T-helper 2 cell treated with Interferon-gamma antibody and Interleukin-4, amounts not matched to agents 100 ng/mL and 5 ng/mL, for 36 hours (primary cell): ENCODE data around the gene MAP3K2. TPM values are rescaled to one million over a fixed set of nuclear protein-coding genes. Genes with fewer than 3 reads are reported as not detected.
"Not testable (repeated sequence)": the region's sequence is repeated elsewhere in the genome, so short reads cannot be mapped to it uniquely, and the experiment has no call there.

Source experiments
- intact Hi-C: fragments of 100-400 bp; cut with micrococcal nuclease; formaldehyde crosslinking; loops from one replicate; pipeline ENCODE4 v1.15.1; 2023
- total RNA-seq: library from RNA; stranded (reverse); gene quantifications from 2 replicates; pipeline ENCODE4 v1.2.3, GENCODE V29; 2022

The MAP3K2 gene
- total RNA-seq, 1 donor from 2014 or later, result 52.8 TPM

- intact Hi-C loops, result no loop called here
These were observed 31.2 kb downstream of the MAP3K2 start for GRCh38 chr2:127356531-127356930.

- intact Hi-C loops, result loop anchor here (1.0 kb wide), 2 partner anchors 61 to 124 kb away; no protein-coding TSS in a partner anchor
These were observed 32.3 kb downstream of the MAP3K2 start for GRCh38 chr2:127355407-127356008.

DNA sequence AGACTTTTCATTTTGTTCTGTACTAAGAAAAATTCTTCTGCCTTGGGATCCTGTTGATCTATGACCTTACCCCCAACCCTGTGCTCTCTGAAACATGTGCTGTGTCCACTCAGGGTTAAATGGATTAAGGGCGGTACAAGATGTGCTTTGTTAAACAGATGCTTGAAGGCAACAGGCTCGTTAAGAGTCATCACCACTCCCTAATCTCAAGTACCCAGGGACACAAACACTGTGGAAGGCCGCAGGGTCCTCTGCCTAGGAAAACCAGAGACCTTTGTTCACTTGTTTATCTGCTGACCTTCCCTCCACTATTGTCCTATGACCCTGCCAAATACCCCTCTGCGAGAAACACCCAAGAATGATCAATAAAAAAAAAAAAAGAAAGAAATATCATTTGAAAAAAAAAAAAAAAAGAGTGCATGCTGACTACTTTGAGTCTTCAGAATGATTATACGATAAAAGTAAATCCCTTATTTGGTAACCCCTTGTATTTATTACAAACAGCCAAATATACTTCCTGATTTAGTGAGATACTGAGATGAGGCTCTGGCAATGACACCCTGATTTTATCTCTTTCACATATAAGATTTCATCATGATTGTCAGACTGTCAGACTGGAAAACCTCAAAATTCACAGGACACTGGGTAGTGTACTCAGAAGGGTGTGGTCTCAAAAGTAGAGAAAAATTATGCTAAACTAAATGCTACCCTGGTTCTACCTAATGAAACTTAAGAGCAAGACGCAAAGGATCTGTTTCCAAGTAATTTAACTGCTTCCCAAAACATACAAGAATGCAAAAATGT lies 33.7 kb downstream of the MAP3K2 start:
- intact Hi-C loops, result not testable (repeated sequence)

- intact Hi-C loops, result not testable (repeated sequence)
These were observed 34.6 kb downstream of the MAP3K2 start for GRCh38 chr2:127353223-127353622.

DNA sequence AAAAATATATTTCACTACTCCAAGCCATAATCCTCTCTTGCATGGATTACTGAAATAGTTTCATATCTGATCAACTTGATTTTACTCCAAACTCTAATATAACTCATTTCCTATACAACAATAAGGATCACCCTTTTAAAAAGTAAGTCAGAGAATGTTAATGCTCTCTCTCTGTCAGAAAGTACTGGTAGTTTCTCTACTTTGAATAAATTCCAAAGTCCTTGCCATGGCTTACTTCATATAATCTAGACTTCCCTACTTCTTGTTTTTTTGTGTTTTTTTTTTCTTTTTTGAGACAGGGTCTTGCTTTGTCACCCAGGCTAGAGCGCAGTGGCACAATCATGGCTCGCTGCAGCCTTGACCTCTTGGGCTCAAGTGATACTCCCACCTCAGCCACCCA lies 36.2 kb downstream of the MAP3K2 start:
- intact Hi-C loops, result no loop called here

- intact Hi-C loops, result no loop called here
These were observed 39.3 kb downstream of the MAP3K2 start for GRCh38 chr2:127348426-127349000.

GRCh38 chr2:127347734-127348392 lies 39.9 kb downstream of the MAP3K2 start:
- intact Hi-C loops, result no loop called here

GRCh38 chr2:127347015-127347414 lies 40.8 kb downstream of the MAP3K2 start:
- intact Hi-C loops, result no loop called here

DNA sequence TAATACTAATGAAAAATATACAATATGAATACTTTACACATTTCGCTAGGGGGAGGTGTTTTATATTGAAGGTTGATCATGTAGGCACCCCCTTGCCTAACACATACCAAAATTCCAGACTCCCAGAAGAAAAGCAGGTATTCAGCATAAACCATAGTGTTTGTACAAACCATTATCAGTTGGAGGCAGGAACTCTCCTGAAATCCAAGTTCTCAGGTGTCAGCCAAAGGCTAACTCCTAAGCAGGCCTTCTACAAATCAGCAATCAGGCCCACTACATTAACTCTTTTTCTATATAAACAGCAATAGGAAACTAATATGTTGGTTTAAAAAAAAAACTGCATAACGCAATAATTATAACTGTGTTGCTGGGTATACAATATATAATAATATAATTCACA lies 44.5 kb downstream of the MAP3K2 start:
- intact Hi-C loops, result no loop called here

GRCh38 chr2:127342101-127342500 lies 45.7 kb downstream of the MAP3K2 start:
- intact Hi-C loops, result no loop called here

DNA sequence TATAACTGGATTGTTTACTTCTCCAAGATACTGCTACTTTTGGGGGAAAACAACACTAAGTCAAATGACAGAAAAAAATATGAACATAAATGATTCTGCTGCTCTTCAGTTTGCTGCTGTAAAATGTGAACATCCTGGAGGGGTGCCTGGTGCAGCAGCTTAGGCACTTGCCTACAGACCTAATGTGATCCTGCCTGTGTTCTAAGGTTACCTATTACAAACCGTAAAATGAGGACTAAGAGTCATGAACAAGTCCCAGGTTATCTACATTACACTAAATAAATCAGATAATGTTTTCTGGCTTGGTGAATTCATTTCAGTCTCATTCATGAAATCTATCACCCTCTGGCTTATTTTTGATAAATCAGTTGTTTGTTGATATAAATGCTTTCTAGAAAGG lies 55.4 kb downstream of the MAP3K2 start:
- intact Hi-C loops, result no loop called here

GRCh38 chr2:127330753-127331152 lies 57.0 kb downstream of the MAP3K2 start:
- intact Hi-C loops, result no loop called here

GRCh38 chr2:127326289-127326945 lies 61.4 kb downstream of the MAP3K2 start:
- intact Hi-C loops, result loop anchor here (10.0 kb wide), 1 partner anchor 88 kb away; the partner anchor contains the start of gene PROC

DNA sequence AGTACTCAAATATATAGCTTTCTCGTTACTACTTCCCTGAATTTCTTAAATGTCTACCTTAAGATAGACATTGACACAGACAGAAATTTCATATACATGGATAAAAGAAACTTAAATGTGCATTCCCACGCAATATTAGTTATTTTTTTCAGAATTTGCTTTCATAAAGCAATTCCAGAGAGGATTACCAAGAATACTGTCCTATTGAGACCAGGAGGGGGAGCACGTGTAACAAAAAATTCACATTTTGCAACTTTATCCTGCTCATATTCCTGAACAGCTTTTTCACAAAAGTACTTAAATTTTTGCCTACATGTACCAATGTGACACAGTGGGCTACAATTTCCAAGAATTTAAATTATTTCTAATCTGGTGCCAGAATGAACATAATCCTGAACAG lies 63.1 kb downstream of the MAP3K2 start:
- intact Hi-C loops, result loop anchor here (5.0 to 10.0 kb wide), 2 partner anchors 90 to 153 kb away; partner anchors contain the start of gene PROC

- intact Hi-C loops, result loop anchor here (5.0 to 10.0 kb wide), 2 partner anchors 93 to 156 kb away; partner anchors contain the start of gene PROC
These were observed 66.5 kb downstream of the MAP3K2 start for GRCh38 chr2:127321303-127321702.

DNA sequence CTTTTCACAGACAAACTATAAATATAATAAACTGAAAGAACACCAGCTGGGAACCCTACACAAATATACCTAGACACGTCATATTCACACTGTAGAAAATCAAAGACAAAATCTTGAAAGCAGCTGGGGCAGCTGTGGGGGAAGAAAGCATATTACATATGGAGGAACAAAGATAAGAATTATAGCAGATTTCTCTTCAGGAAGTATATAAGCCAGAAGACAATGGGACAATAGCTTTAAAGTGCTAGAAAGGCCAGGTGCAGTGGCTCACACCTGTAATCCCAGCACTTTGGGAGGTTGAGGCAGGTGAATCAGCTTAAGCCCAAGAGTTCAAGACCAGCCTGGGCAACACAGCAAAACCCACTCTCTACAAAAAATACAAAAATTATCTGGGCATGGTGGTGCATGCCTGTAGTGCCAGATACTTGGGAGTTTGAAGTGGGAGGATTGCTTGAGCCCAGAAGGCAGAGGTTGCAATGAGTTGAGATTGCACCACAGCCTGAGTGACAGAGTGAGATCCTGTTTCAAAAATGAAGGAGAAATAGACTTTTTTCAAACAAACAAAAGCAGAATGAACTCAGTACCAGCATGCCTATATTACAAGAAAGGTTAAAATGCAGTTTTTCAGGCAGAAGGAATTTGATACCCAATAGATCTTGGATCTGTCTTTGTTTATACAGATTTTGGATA lies 67.0 kb downstream of the MAP3K2 start:
- intact Hi-C loops, result loop anchor here (5.0 to 10.0 kb wide), 2 partner anchors 94 to 157 kb away; partner anchors contain the start of gene PROC

GRCh38 chr2:127320067-127320466 lies 67.7 kb downstream of the MAP3K2 start:
- intact Hi-C loops, result loop anchor here (5.0 to 10.0 kb wide), 2 partner anchors 95 to 157 kb away; partner anchors contain the start of gene PROC

DNA sequence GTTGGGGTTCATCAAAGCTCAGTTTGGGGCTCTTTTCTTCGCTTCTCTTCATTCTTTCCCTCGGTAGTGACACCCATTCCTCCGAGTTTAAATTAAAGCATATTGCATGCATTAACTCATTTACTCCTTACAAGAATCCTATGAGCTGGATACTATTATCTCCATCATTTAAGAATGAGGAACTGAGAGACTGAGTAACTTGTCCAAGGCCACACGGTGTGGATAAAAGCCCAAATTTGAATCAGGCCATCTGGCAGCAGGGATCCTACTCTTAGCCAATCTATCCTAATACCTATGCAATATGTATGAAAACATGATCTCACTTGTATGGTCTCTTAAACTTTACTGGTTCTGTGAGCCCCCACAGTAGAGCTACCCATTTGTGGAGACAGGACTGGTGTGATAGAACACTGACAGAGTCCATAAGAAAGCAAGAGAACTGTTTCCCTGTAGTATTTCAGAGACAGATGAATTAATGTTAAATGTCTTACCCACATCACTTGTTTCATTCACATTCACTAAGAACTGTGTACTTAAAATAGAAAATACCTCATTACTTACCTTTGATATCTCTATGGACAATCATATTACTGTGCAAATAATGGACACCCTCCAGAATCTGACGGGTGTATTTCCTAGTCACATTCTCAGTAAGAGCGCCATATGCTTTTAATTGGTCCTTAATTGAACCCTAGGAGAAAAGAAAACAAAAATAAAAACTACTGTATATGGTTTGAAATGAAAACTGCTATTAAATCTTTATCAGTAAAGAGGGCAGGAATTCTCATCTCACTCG lies 73.4 kb downstream of the MAP3K2 start:
- intact Hi-C loops, result no loop called here

- intact Hi-C loops, result no loop called here
These were observed 74.4 kb downstream of the MAP3K2 start for GRCh38 chr2:127313406-127313805.

DNA sequence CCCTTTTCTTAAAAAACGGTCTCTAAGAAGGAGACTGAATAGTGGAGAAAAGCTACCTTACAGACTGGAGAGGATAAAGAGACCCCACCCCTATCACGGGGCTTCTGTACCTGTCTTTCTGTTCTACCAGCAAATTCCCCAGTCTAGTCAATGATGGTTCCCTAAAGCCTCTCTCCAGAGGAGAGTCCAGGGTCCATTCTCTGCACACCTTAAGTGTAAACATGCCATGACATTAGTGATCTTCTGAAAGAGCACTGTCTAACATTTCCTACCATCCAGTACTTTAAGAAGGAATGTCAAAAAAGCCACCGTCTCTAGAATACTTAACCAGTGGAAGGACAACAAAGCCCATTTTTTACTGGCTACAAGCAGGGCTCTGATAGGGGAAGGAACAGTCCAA lies 76.8 kb downstream of the MAP3K2 start:
- intact Hi-C loops, result no loop called here
